GM19438 (cell line): Measurements from ENCODE around the gene IL22.
"Not testable (repeated sequence)": the region's sequence is repeated elsewhere in the genome, so short reads cannot be mapped to it uniquely, and the experiment has no call there.

ENCODE experiments used
- ATAC-seq: cut with Tn5 transposase; IDR thresholded peaks from one replicate; pipeline ENCODE4 v1.9.1; 2021; ENCODE audit warnings: low read depth; ENCODE audit not compliant: unreplicated experiment

The IL22 gene

DNA sequence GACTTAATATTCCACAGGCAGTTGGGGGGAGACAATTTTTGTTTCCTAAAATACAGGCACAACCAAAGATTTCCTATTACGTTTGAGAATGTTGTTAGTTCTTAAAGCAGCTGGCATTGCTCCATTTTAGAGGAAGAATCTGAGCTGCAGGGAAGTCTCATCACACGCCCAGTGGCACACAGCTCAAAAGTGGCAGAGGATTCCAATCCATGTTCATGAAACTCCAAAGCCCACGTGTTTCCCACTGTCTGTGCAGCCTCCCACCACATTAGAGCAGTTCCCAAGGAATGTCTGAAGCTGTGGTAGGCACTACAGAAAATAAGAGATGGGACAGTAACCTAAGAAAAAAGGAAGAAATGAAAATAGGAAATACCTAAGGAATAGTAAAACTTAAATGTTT, 21.7 kb downstream of the IL22 start:
- ATAC-seq, result no peak

DNA sequence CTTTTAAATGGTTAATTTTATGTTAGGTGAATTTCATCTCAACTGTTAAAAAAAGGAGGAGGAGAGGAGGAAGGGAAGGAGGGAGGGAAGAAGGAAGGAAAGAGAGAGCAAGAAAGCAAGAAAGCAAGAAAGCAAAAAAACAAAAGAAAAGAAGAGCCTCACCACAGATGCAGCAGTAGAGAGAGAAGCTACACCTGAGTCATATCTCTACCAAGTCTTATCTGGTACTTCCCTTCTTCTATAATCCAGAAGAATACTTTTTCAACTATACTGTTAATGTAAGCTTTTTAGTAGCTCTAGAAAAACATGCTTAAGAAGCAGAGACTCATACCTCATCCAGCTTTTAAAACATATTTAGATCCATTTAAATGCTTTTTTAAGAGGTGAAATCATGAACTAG, 22.2 kb downstream of the IL22 start:
- ATAC-seq, result no peak

- no peak for ATAC-seq
Observed at GRCh38 chr12:68229956-68230355, 23.4 kb downstream of the IL22 start.

DNA sequence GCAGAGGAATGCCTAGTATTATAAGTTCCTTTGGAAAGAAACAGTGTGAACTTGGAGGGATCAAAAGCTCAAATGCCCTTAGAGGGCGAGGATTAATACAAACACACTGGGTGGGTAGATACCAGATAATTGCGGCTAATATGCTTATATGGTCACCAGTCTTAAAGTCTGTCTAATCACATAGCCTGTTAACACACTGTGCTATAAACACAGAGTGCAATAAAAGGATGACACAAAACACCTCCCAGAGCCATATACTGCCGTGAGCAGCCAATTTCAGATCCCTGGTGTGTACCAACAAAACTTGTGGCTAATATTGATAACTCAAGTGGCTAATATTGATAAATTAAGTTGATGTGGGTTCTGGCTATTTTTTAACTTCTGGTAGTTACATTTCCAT, 26.0 kb downstream of the IL22 start:
- no peak for ATAC-seq

GRCh38 chr12:68225576-68226476, 27.6 kb downstream of the IL22 start, which contains the start of gene IL26:
IL26 (minus strand) TSS chr12:68225810; CDS start chr12:68225756, 54 bp downstream.
- no peak for ATAC-seq

DNA sequence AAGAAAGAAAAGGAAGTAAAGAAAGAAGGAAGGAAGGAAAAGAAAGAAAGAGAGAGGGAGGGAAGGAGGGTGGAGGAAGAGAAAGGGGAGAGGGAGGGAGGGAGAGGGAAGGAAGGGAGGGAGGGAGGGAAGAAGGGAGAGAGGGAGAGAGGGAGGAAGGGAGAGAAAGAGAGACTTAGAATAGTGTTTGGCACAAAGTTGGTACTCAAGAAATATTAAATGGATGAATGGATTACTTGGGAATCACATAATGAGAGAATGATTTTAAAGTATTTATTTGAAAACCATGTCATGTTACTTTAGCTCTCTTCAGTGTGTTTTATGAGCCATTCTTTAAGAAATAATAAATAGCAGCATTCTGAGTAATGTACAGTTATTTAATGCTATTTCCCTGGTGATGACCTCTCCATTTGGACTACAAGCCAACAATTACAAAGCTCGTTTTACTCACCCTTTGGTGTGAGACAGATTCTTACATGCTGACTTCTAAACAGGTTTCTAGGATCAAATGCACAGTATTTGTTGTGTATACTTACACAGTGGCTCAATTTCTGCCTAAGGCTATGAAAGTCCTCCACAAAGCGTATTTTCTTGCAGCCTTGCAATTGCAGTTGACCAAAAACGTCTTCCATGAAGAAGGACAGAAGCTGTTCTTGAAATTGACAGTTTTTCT, 28.7 kb downstream of the IL22 start:
- no peak for ATAC-seq

DNA sequence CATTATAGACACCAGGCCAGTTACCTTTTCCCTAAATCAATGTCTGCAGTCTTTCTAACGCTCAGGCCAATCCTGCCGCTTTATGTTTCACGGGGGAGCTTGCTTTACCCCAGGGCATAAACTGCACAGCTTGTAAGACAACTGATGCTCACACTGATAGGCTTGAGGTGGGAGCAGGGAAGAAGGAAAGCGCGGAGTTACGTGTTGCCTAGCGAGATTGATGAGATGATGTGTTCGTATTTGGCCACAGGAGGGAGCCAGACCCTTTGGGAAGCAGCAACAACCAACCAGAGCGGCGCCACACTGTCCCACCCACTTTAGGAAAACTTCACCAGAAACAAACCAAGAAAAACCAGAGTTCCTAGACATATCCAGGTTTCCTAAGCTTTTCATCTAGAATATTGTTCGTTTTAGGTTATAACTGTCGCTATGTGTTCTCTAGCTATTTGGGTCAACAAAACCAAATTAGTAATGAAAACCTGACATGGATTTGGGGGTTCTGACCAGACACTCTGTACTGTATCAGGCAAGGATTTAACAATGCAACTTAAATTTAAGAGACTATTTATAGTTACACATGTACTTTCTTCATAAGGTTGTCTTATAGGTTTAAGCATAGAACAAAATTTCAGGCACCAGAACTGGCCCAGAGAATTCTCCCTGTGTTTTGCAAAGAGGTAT, 30.2 kb downstream of the IL22 start:
- peak; percentile 84 for ATAC-seq

GRCh38 chr12:68222326-68222725, 31.1 kb downstream of the IL22 start:
- no peak for ATAC-seq

GRCh38 chr12:68221497-68221896, 31.9 kb downstream of the IL22 start:
- no peak for ATAC-seq

GRCh38 chr12:68210875-68211274, 42.5 kb downstream of the IL22 start:
- ATAC-seq, result no peak

- ATAC-seq, result not testable (repeated sequence)
Observed at GRCh38 chr12:68209048-68209728, 44.2 kb downstream of the IL22 start.

GRCh38 chr12:68207276-68207675, 46.1 kb downstream of the IL22 start:
- no peak for ATAC-seq

GRCh38 chr12:68206446-68206845, 47.0 kb downstream of the IL22 start:
- ATAC-seq, result no peak

- no peak for ATAC-seq
Observed at GRCh38 chr12:68203460-68203875, 49.9 kb downstream of the IL22 start.

GRCh38 chr12:68200854-68201253, 52.5 kb downstream of the IL22 start:
- no peak for ATAC-seq

- no peak for ATAC-seq
Observed at GRCh38 chr12:68199127-68199526, 54.3 kb downstream of the IL22 start.

DNA sequence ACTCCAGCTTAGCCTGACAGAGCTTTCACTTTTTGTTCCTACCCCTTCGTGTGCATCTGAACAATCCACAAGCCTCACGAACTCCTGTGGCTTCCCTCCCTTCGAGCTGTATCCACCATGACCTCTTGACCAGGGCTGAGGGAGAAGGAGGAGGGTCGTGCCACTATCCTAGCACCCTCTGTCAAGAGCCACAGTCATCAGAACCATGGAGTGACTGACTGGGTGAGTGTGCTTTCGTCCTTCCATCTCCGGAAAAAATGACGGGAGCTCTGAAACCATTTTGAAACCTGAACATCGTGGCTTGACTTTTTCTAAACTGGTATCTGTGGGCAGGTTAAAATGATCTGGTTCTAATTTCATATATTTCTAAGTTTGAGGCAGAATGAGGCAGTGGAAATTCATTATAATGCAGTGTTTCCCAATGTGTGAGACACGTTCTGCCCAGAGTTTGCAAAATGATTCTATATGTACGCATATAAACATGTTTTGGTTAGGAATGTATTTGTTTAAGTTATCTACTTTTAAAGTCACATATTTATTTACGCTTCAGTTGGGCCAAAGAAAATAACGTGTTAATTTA, 54.8 kb downstream of the IL22 start:
- no peak for ATAC-seq
